Measurements from ENCODE around the gene BZW2. TPM values are rescaled to one million over a fixed set of nuclear protein-coding genes. Genes with fewer than 3 reads are reported as not detected.

The BZW2 gene
- total RNA-seq, 1 donor from 2014 or later = 91.4 TPM

- no peaks in the 10 kb centered on the region for H3K27me3 ChIP-seq (ENCODE audit: control insufficient read depth, insufficient read depth, low read length)
- DNase-seq (ENCODE audit: low read depth) = peak; percentile 55
Observed at GRCh38 chr7:16619979-16620408, 26.0 kb upstream of the BZW2 start.

GRCh38 chr7:16626388-16626787 lies 19.6 kb upstream of the BZW2 start:
- Histone ChIP-seq H3K4me3 (ENCODE audit: low read depth, low read length) (no peak overlapping the region), H3K36me3 (ENCODE audit: control insufficient read depth, insufficient read depth, low read length) (peaks cover 1% of the 10 kb centered on the region), H3K27me3 (ENCODE audit: control insufficient read depth, insufficient read depth, low read length) (no peaks in the 10 kb centered on the region)
- no peak for TF ChIP-seq CTCF (IDR thresholded peaks at IDR 0.05; ENCODE audit: insufficient read depth, low read length, severe bottlenecking)
- FAIRE-seq (no peak), DNase-seq (ENCODE audit: low read depth) (no peak)

More at GRCh38 chr7:16619979-16620408, 26.0 kb upstream of the BZW2 start:
- no peak for FAIRE-seq
- Histone ChIP-seq H3K36me3 (ENCODE audit: control insufficient read depth, insufficient read depth, low read length) (peaks cover 3% of the 10 kb centered on the region), H3K4me3 (ENCODE audit: low read depth, low read length) (no peak overlapping the region)
- TF ChIP-seq CTCF (IDR thresholded peaks at IDR 0.05; ENCODE audit: insufficient read depth, low read length, severe bottlenecking) = no peak

- Histone ChIP-seq H3K36me3 (ENCODE audit: control insufficient read depth, insufficient read depth, low read length) (peaks cover 1% of the 10 kb centered on the region), H3K27me3 (ENCODE audit: control insufficient read depth, insufficient read depth, low read length) (no peaks in the 10 kb centered on the region), H3K4me3 (ENCODE audit: low read depth, low read length) (no peak overlapping the region)
- TF ChIP-seq CTCF (IDR thresholded peaks at IDR 0.05; ENCODE audit: insufficient read depth, low read length, severe bottlenecking) = no peak
- DNase-seq (ENCODE audit: low read depth) = peak; percentile 39
- no peak for FAIRE-seq
Observed at GRCh38 chr7:16627236-16627635, 18.7 kb upstream of the BZW2 start.

GRCh38 chr7:16630654-16631053 lies 15.3 kb upstream of the BZW2 start:
- Histone ChIP-seq H3K4me3 (ENCODE audit: low read depth, low read length) (no peak overlapping the region), H3K27me3 (ENCODE audit: control insufficient read depth, insufficient read depth, low read length) (no peaks in the 10 kb centered on the region), H3K36me3 (ENCODE audit: control insufficient read depth, insufficient read depth, low read length) (peaks cover 1% of the 10 kb centered on the region)
- no peak for DNase-seq (ENCODE audit: low read depth)
- FAIRE-seq = peak; percentile 55
- no peak for TF ChIP-seq CTCF (IDR thresholded peaks at IDR 0.05; ENCODE audit: insufficient read depth, low read length, severe bottlenecking)

GRCh38 chr7:16634271-16634738 lies 11.7 kb upstream of the BZW2 start:
- Histone ChIP-seq H3K4me3 (ENCODE audit: low read depth, low read length) (no peak overlapping the region), H3K27me3 (ENCODE audit: control insufficient read depth, insufficient read depth, low read length) (no peaks in the 10 kb centered on the region), H3K36me3 (ENCODE audit: control insufficient read depth, insufficient read depth, low read length) (peaks cover 2% of the 10 kb centered on the region)
- TF ChIP-seq CTCF (IDR thresholded peaks at IDR 0.05; ENCODE audit: insufficient read depth, low read length, severe bottlenecking) = no peak
- FAIRE-seq = no peak
- no peak for DNase-seq (ENCODE audit: low read depth)

GRCh38 chr7:16636555-16637101 lies 9.4 kb upstream of the BZW2 start:
- Histone ChIP-seq H3K27me3 (ENCODE audit: control insufficient read depth, insufficient read depth, low read length) (no peaks in the 10 kb centered on the region), H3K36me3 (ENCODE audit: control insufficient read depth, insufficient read depth, low read length) (peaks cover 2% of the 10 kb centered on the region), H3K4me3 (ENCODE audit: low read depth, low read length) (no peak overlapping the region)
- TF ChIP-seq CTCF (IDR thresholded peaks at IDR 0.05; ENCODE audit: insufficient read depth, low read length, severe bottlenecking) = no peak
- DNase-seq (ENCODE audit: low read depth) = no peak
- no peak for FAIRE-seq

Data from bronchial epithelial cell (primary cell).